Calu3 (cell line): ENCODE results near the gene ELF2. TPM values are rescaled to one million over a fixed set of nuclear protein-coding genes. Genes with fewer than 3 reads are reported as not detected.
"Not testable (repeated sequence)": the region's sequence is repeated elsewhere in the genome, so short reads cannot be mapped to it uniquely, and the experiment has no call there.

Experiments used
- BruUV-seq: library from RNA; stranded (reverse); fragments of 400-500 nt; replicated peaks from 2 replicates; lab custom pipeline; 2021; lab: Mats Ljungman, UMichigan
- CTCF ChIA-PET: fragments of 300-600 bp; sonication (Branson Sonifier 250); formaldehyde crosslinking; loops from one replicate; lab custom pipeline; 2022; ENCODE audit warnings: antibody characterized with exemption; lab: Charles Lee
- DNase-seq: peaks from one replicate; pipeline ENCODE4 v3.0.0; 2022
- H3K27ac Mint-ChIP-seq: one replicate; pipeline ENCODE4 v1.8.0; 2022; ENCODE audit warnings: mixed read lengths; ENCODE audit not compliant: unreplicated experiment
- H3K27me3 Mint-ChIP-seq: one replicate; pipeline ENCODE4 v1.8.0; 2022; ENCODE audit warnings: mixed read lengths; ENCODE audit not compliant: unreplicated experiment
- H3K36me3 Mint-ChIP-seq: one replicate; pipeline ENCODE4 v1.8.0; 2022; ENCODE audit warnings: mild to moderate bottlenecking, moderate library complexity, mixed read lengths; ENCODE audit not compliant: insufficient read depth, unreplicated experiment
- H3K4me1 Mint-ChIP-seq: one replicate; pipeline ENCODE4 v1.8.0; 2022; ENCODE audit warnings: mild to moderate bottlenecking, low read depth, mixed read lengths; ENCODE audit not compliant: unreplicated experiment
- H3K4me3 Mint-ChIP-seq: one replicate; pipeline ENCODE4 v1.8.0; 2022; ENCODE audit warnings: mild to moderate bottlenecking, low read depth, moderate library complexity, mixed read lengths; ENCODE audit not compliant: unreplicated experiment
- H3K9me3 Mint-ChIP-seq: one replicate; pipeline ENCODE4 v1.8.0; 2022; ENCODE audit warnings: low read depth, mixed read lengths; ENCODE audit not compliant: unreplicated experiment
- intact Hi-C: fragments of 100-400 bp; cut with micrococcal nuclease; formaldehyde crosslinking; loops from one replicate; pipeline ENCODE4 v1.10.0; 2022; ENCODE audit not compliant: unreplicated experiment
- total RNA-seq: library from RNA; stranded (reverse); gene quantifications from 2 replicates; pipeline ENCODE4 v1.2.3, GENCODE V29; 2022
- TF ChIP-seq, protein P1 (sequence below): fragments of 200-600 bp; IDR thresholded peaks from one replicate; pipeline ENCODE4 v1.8.0; 2022; ENCODE audit warnings: antibody characterized with exemption; ENCODE audit not compliant: unreplicated experiment

The ELF2 gene
- total RNA-seq, 1 experiment from 2014 or later, result 27.8 TPM

DNA sequence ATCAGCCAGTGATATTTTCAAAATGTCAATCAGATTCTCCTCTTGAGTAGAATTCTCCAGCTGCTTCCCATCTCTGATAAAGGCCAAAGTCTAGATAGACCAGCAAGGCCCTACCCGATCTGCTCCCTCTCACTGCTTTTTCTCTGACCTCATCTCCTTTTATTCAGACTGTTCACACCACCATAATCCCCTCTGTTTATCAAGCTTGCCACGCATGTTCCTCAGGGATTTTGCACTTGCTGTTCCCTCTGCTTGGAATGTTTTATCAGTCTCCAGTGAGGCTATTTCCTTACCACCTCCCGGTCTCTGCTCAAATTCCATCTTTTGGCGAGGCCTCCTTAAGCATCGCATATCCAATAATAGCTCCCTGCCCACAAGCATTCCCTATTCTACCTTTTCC, 141.4 kb downstream of the ELF2 start:
- H3K27ac Mint-ChIP-seq, result peak overlapping the region; percentile 14
- H3K36me3 Mint-ChIP-seq, result peaks cover 14% of the 10 kb centered on the region
- intact Hi-C loops, result no loop called here
- H3K27me3 Mint-ChIP-seq, result no peaks in the 10 kb centered on the region
- CTCF ChIA-PET, result interaction anchor here (0.6 kb wide), 1 partner anchor 621 kb away, joined by 3 read pairs; no protein-coding TSS in a partner anchor
- no TSS peak for BruUV-seq
- peaks cover 13% of the 10 kb centered on the region for H3K4me1 Mint-ChIP-seq
- TF ChIP-seq, protein P1, sequence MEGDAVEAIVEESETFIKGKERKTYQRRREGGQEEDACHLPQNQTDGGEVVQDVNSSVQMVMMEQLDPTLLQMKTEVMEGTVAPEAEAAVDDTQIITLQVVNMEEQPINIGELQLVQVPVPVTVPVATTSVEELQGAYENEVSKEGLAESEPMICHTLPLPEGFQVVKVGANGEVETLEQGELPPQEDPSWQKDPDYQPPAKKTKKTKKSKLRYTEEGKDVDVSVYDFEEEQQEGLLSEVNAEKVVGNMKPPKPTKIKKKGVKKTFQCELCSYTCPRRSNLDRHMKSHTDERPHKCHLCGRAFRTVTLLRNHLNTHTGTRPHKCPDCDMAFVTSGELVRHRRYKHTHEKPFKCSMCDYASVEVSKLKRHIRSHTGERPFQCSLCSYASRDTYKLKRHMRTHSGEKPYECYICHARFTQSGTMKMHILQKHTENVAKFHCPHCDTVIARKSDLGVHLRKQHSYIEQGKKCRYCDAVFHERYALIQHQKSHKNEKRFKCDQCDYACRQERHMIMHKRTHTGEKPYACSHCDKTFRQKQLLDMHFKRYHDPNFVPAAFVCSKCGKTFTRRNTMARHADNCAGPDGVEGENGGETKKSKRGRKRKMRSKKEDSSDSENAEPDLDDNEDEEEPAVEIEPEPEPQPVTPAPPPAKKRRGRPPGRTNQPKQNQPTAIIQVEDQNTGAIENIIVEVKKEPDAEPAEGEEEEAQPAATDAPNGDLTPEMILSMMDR, result no peak
- H3K9me3 Mint-ChIP-seq, result no peaks in the 10 kb centered on the region
- DNase-seq, result no peak
- no peak overlapping the region for H3K4me3 Mint-ChIP-seq

DNA sequence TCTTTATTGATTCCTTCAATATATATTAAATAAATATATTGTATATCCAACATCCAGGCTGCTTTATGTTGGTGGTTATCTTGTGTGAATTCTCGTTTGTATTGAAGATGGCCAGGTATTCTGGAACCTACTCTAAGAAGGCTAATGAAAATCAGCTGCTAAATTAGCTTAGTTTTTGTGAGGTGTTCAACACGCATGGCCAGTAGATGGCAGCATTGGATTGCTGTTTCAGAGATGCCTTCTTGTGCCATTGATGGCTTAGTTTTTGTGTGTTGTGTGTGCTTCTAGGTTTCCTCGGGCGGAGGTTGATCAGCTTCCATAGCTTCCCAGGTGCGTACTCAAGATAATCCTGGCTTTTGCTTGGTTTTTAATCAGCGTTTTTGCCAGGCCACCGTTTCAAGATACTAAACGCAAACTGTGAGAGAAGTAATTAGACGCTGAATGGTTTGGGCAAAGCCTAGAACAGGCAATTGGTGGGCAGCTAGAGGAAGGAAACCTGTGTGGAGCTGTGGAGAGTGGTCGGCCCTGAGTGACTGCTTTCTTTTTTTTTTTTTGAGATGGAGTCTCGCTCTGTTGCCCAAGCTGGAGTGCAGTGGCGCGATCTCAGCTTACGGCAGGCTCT, 146.3 kb downstream of the ELF2 start:
- H3K27ac Mint-ChIP-seq, result no peak overlapping the region
- no peaks in the 10 kb centered on the region for H3K9me3 Mint-ChIP-seq
- peaks cover 7% of the 10 kb centered on the region for H3K4me1 Mint-ChIP-seq
- intact Hi-C loops, result loop anchor here (5.0 kb wide), 1 partner anchor 137 kb away; no protein-coding TSS in a partner anchor
- TF ChIP-seq, protein P1, result no peak
- peak; percentile 56 for DNase-seq
- CTCF ChIA-PET, result interaction anchor here (0.7 to 1.6 kb wide), 12 partner anchors 8 to 603 kb away, joined by 3 to 11 read pairs (median 3); partner anchors contain the start of gene NOCT
- no peaks in the 10 kb centered on the region for H3K27me3 Mint-ChIP-seq
- peaks cover 7% of the 10 kb centered on the region for H3K36me3 Mint-ChIP-seq
- H3K4me3 Mint-ChIP-seq, result no peak overlapping the region
- no TSS peak for BruUV-seq

DNA sequence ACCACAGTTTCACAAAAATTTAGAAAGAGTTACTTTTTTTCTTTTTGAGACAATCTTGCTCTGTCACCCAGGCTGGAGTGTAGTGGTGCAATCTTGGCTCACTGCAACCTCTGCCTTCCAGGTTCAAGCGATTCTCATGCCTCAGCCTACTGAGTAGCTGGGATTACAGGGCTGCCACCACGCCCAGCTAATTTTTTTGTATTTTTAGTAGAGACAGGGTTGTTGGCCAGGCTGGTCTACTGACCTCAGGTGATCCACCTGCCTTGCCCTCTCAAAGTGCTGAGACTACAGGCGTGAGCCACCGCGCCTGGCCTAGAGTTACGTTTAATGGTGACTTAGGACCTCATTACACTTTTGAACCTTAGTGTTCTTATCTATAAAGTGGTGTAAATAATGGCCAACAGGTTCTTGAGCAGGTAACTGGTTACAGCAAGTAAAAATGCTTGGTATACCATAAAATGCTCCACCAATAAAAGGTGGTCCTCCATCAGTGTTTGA, 147.1 kb downstream of the ELF2 start:
- DNase-seq, H3K9me3 Mint-ChIP-seq, H3K27me3 Mint-ChIP-seq, H3K4me3 Mint-ChIP-seq, BruUV-seq, H3K36me3 Mint-ChIP-seq, H3K27ac Mint-ChIP-seq, H3K4me1 Mint-ChIP-seq: not testable (repeated sequence)
- CTCF ChIA-PET, result interaction anchor here (0.7 to 1.6 kb wide), 12 partner anchors 9 to 604 kb away, joined by 3 to 11 read pairs (median 3); partner anchors contain the start of gene NOCT
- intact Hi-C loops, result loop anchor here (5.0 kb wide), 1 partner anchor 137 kb away; no protein-coding TSS in a partner anchor

DNA sequence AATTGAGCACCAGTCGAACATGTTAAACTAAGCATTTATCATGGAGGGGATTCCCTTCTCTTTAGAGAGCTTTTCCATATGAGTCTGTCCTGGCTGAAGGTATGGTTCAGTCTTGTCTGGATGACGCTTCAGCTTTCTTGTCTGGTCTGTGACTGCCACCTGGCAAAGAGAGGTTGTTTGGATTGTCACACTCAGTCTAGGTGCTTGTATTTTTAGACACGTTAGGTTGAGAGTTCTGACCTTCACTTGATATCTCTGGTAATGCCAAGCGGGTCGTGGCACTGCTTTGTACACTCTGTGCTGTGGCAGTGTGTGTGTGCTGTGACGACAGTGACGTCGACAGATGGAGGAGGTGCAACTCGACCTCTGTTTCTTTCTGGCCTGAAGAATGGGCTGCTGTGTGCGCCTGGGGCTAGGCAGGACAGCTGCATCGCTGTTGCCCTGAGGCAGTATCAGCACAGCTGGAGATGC, 148.8 kb downstream of the ELF2 start:
- TF ChIP-seq, protein P1, result no peak
- Mint-ChIP-seq H3K4me1 (peaks cover 9% of the 10 kb centered on the region), H3K9me3 (no peaks in the 10 kb centered on the region), H3K27me3 (no peaks in the 10 kb centered on the region), H3K36me3 (peaks cover 8% of the 10 kb centered on the region), H3K4me3 (no peak overlapping the region), H3K27ac (no peak overlapping the region)
- no TSS peak for BruUV-seq
- CTCF ChIA-PET, result no interaction called here
- no peak for DNase-seq
- intact Hi-C loops, result no loop called here
